ENCODE measurements around the gene KSR1.

Gene KSR1

GRCh38 chr17:27563532-27563931, 107.3 kb downstream of the KSR1 start:
- no peaks in the 10 kb centered on the region for H3K27me3 Mint-ChIP-seq (ENCODE audit: low read depth)
- H3K4me1 Mint-ChIP-seq (ENCODE audit: low read depth): peaks cover 50% of the 10 kb centered on the region
- H3K27ac Mint-ChIP-seq: peak overlapping the region; percentile 53
- H3K9me3 Mint-ChIP-seq: peaks cover 3% of the 10 kb centered on the region
- H3K4me3 Mint-ChIP-seq: peak overlapping the region; percentile 15
- H3K36me3 Mint-ChIP-seq (ENCODE audit: low read depth): peaks cover 31% of the 10 kb centered on the region

- peak overlapping the region; percentile 7 for H3K4me3 Mint-ChIP-seq
- H3K27ac Mint-ChIP-seq: peak overlapping the region; percentile 42
- H3K4me1 Mint-ChIP-seq (ENCODE audit: low read depth): peaks cover 53% of the 10 kb centered on the region
- peaks cover 26% of the 10 kb centered on the region for H3K36me3 Mint-ChIP-seq (ENCODE audit: low read depth)
- H3K27me3 Mint-ChIP-seq (ENCODE audit: low read depth): no peaks in the 10 kb centered on the region
- peaks cover 3% of the 10 kb centered on the region for H3K9me3 Mint-ChIP-seq
These were observed 108.2 kb downstream of the KSR1 start for GRCh38 chr17:27564463-27564862.

GRCh38 chr17:27565874-27566670, 109.8 kb downstream of the KSR1 start:
- Mint-ChIP-seq H3K27ac (peak overlapping the region; percentile 85), H3K4me1 (ENCODE audit: low read depth) (peaks cover 57% of the 10 kb centered on the region), H3K36me3 (ENCODE audit: low read depth) (peaks cover 22% of the 10 kb centered on the region), H3K4me3 (peak overlapping the region; percentile 56), H3K9me3 (peaks cover 3% of the 10 kb centered on the region), H3K27me3 (ENCODE audit: low read depth) (no peaks in the 10 kb centered on the region)

DNA sequence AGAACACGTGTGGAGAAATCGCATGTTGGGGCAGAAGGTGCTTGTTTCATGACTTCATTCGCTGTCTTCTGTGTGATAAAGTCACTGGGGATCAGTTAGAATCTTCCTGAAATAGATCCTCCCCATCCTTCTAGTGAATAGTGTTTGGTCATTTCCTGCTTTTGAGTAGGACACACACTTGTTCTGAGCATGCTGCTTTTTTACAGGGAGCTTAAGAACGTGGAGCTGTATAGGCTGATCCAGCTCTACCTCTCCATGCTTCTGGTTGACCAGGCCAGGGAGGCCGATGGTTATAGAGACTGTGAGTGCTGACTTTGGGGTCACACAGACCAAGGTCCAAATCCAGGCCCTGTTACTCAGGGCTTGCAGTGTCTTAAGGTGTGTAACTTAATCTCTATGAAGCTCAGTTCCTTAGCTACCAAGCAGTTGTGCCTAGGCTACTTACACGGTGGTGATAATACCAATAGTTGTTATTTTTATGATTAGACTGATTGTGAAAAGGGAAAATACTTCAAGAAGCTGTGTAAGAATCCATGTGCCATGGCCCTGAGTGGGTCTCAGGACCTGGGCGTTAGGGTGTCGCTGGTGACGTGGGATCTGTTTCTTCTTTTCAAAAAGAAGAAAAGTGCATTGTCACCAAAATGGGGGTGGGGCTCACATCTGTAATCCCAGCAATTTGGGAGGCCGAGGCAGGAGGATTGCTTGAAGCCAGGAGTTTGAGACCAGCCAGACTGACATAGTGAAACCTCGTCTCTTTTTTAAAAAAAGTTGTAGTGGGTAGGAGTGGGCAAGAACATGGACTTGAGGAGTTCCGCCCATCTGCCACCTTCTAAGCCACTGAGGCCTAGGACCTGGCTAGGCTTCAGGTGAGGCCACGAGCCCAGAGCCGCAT, 110.7 kb downstream of the KSR1 start:
- Mint-ChIP-seq H3K27ac (peak overlapping the region; percentile 63), H3K9me3 (peaks cover 3% of the 10 kb centered on the region), H3K4me3 (no peak overlapping the region), H3K4me1 (ENCODE audit: low read depth) (peaks cover 59% of the 10 kb centered on the region), H3K27me3 (ENCODE audit: low read depth) (no peaks in the 10 kb centered on the region), H3K36me3 (ENCODE audit: low read depth) (peaks cover 20% of the 10 kb centered on the region)

DNA sequence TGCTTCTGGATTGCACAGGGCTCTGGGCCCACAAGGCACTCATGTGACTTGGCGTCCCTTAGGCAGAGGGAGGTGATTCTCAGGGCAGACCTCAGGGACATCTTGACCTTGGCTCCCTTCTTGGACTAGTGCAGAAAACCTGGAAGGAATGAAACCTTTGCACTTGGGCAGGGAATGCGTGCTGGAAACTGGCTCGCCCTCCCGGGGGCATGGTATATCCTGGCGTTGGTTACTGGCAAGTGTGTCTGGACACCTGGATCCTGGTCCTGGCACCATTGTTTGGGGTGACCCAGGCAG, 111.3 kb downstream of the KSR1 start:
- H3K27me3 Mint-ChIP-seq (ENCODE audit: low read depth): no peaks in the 10 kb centered on the region
- no peak overlapping the region for H3K4me3 Mint-ChIP-seq
- H3K9me3 Mint-ChIP-seq: peaks cover 3% of the 10 kb centered on the region
- peaks cover 17% of the 10 kb centered on the region for H3K36me3 Mint-ChIP-seq (ENCODE audit: low read depth)
- H3K27ac Mint-ChIP-seq: no peak overlapping the region
- peaks cover 63% of the 10 kb centered on the region for H3K4me1 Mint-ChIP-seq (ENCODE audit: low read depth)

DNA sequence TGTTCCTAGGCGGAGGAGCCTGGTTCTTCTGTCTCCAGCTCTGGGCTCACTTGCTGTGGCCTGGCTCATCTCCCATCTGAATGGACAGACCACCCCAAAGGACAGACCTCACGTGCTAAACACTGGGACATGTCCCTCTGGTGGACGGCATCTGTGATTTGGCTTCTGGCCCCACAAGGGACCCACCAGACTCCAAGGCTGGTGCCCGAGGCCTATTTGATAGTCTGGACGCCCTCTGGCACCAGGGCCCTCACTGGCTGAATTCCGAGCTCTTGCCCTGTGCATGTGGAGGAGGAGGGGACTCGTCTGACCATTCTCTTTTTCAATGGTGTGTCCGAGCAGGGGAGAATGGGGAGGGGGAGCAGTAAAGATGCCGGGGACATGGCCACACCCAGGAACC, 112.0 kb downstream of the KSR1 start:
- H3K27ac Mint-ChIP-seq: peak overlapping the region; percentile 20
- peaks cover 3% of the 10 kb centered on the region for H3K9me3 Mint-ChIP-seq
- peaks cover 17% of the 10 kb centered on the region for H3K36me3 Mint-ChIP-seq (ENCODE audit: low read depth)
- H3K4me1 Mint-ChIP-seq (ENCODE audit: low read depth): peaks cover 64% of the 10 kb centered on the region
- no peaks in the 10 kb centered on the region for H3K27me3 Mint-ChIP-seq (ENCODE audit: low read depth)
- H3K4me3 Mint-ChIP-seq: no peak overlapping the region

- H3K27ac Mint-ChIP-seq: peak overlapping the region; percentile 83
- H3K4me3 Mint-ChIP-seq: no peak overlapping the region
- no peaks in the 10 kb centered on the region for H3K9me3 Mint-ChIP-seq
- no peaks in the 10 kb centered on the region for H3K27me3 Mint-ChIP-seq (ENCODE audit: low read depth)
- H3K4me1 Mint-ChIP-seq (ENCODE audit: low read depth): peaks cover 65% of the 10 kb centered on the region
- H3K36me3 Mint-ChIP-seq (ENCODE audit: low read depth): peaks cover 11% of the 10 kb centered on the region
These were observed 112.6 kb downstream of the KSR1 start for GRCh38 chr17:27568811-27569210.

- H3K4me3 Mint-ChIP-seq: no peak overlapping the region
- H3K4me1 Mint-ChIP-seq (ENCODE audit: low read depth): peaks cover 67% of the 10 kb centered on the region
- H3K36me3 Mint-ChIP-seq (ENCODE audit: low read depth): peaks cover 10% of the 10 kb centered on the region
- H3K27me3 Mint-ChIP-seq (ENCODE audit: low read depth): no peaks in the 10 kb centered on the region
- no peaks in the 10 kb centered on the region for H3K9me3 Mint-ChIP-seq
- peak overlapping the region; percentile 83 for H3K27ac Mint-ChIP-seq
These were observed 113.0 kb downstream of the KSR1 start for GRCh38 chr17:27569257-27569722.

GRCh38 chr17:27569884-27570577, 113.8 kb downstream of the KSR1 start:
- peaks cover 67% of the 10 kb centered on the region for H3K4me1 Mint-ChIP-seq (ENCODE audit: low read depth)

GRCh38 chr17:27570578-27570914, 114.3 kb downstream of the KSR1 start:
- H3K27ac Mint-ChIP-seq: no peak overlapping the region
- H3K4me1 Mint-ChIP-seq (ENCODE audit: low read depth): peaks cover 69% of the 10 kb centered on the region
- no peaks in the 10 kb centered on the region for H3K27me3 Mint-ChIP-seq (ENCODE audit: low read depth)
- peaks cover 12% of the 10 kb centered on the region for H3K36me3 Mint-ChIP-seq (ENCODE audit: low read depth)
- no peak overlapping the region for H3K4me3 Mint-ChIP-seq
- H3K9me3 Mint-ChIP-seq: peaks cover 3% of the 10 kb centered on the region

More at GRCh38 chr17:27569884-27570577, 113.8 kb downstream of the KSR1 start:
- Mint-ChIP-seq H3K27ac (peak overlapping the region; percentile 83), H3K36me3 (ENCODE audit: low read depth) (peaks cover 12% of the 10 kb centered on the region), H3K27me3 (ENCODE audit: low read depth) (no peaks in the 10 kb centered on the region), H3K4me3 (no peak overlapping the region), H3K9me3 (peaks cover 3% of the 10 kb centered on the region)

GRCh38 chr17:27571563-27572352, 115.5 kb downstream of the KSR1 start:
- no peaks in the 10 kb centered on the region for H3K27me3 Mint-ChIP-seq (ENCODE audit: low read depth)
- H3K4me1 Mint-ChIP-seq (ENCODE audit: low read depth): peaks cover 68% of the 10 kb centered on the region
- peaks cover 10% of the 10 kb centered on the region for H3K36me3 Mint-ChIP-seq (ENCODE audit: low read depth)
- peak overlapping the region; percentile 59 for H3K27ac Mint-ChIP-seq
- no peak overlapping the region for H3K4me3 Mint-ChIP-seq
- H3K9me3 Mint-ChIP-seq: peaks cover 3% of the 10 kb centered on the region

- no peak overlapping the region for H3K4me3 Mint-ChIP-seq
- no peaks in the 10 kb centered on the region for H3K27me3 Mint-ChIP-seq (ENCODE audit: low read depth)
- H3K9me3 Mint-ChIP-seq: peaks cover 3% of the 10 kb centered on the region
- H3K4me1 Mint-ChIP-seq (ENCODE audit: low read depth): peaks cover 67% of the 10 kb centered on the region
- H3K27ac Mint-ChIP-seq: peak overlapping the region; percentile 31
- H3K36me3 Mint-ChIP-seq (ENCODE audit: low read depth): peaks cover 10% of the 10 kb centered on the region
These were observed 116.4 kb downstream of the KSR1 start for GRCh38 chr17:27572665-27573064.

DNA sequence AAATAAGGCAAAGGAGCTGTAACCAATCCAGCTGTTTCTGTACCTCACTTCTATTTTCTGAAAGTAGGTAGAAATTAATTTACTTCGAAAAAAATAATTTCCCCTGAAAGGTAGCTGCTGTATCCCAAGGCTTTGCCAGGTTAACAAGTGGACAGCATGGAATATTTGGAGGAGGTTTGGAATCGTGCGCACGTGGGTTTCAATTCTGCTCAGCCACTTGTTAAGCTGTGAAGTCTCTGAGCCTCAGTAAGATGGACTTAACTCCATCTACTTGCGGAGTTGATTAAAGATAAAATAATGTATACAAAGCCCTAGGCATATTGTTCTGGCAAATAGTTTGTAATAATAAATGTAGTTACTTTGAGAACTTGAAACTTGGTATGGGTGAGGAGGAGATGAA, 117.3 kb downstream of the KSR1 start:
- peaks cover 71% of the 10 kb centered on the region for H3K4me1 Mint-ChIP-seq (ENCODE audit: low read depth)
- H3K27ac Mint-ChIP-seq: peak overlapping the region; percentile 47
- no peak overlapping the region for H3K4me3 Mint-ChIP-seq

More for the DNA sequence above, 117.3 kb downstream of the KSR1 start:
- Mint-ChIP-seq H3K27me3 (ENCODE audit: low read depth) (no peaks in the 10 kb centered on the region), H3K36me3 (ENCODE audit: low read depth) (peaks cover 10% of the 10 kb centered on the region), H3K9me3 (peaks cover 3% of the 10 kb centered on the region)

Measured in T-helper 1 cell treated with Interleukin-12 subunit alpha and Interleukin-12 subunit beta and Interleukin-4 antibody, amounts not matched to agents 30 μg/mL and 1 μg/mL, for 36 hours (primary cell).